ENCODE results near the gene COQ10B.
"Not testable (repeated sequence)": the region's sequence is repeated elsewhere in the genome, so short reads cannot be mapped to it uniquely, and the experiment has no call there.

Gene COQ10B

GRCh38 chr2:197452754-197453122 is 614 bp upstream of the COQ10B start:
- DNase-seq: no peak

GRCh38 chr2:197453914-197454398 is 604 bp downstream of the COQ10B start:
- no peak for DNase-seq

- no peak for DNase-seq
These were observed 1.6 kb downstream of the COQ10B start for GRCh38 chr2:197454923-197455322.

GRCh38 chr2:197455428-197455827 is 2.1 kb downstream of the COQ10B start:
- no peak for DNase-seq

- no peak for DNase-seq
These were observed 7.3 kb downstream of the COQ10B start for GRCh38 chr2:197460649-197461048.

- DNase-seq: no peak
These were observed 7.7 kb downstream of the COQ10B start for GRCh38 chr2:197461057-197461456.

GRCh38 chr2:197464175-197464574 is 10.8 kb downstream of the COQ10B start:
- no peak for DNase-seq

- DNase-seq: no peak
These were observed 18.8 kb downstream of the COQ10B start for GRCh38 chr2:197472166-197472565.

- no peak for DNase-seq
These were observed 24.4 kb downstream of the COQ10B start for GRCh38 chr2:197477797-197478196.

- DNase-seq: no peak
These were observed 27.0 kb downstream of the COQ10B start for GRCh38 chr2:197480165-197481036.

GRCh38 chr2:197484248-197484647 is 30.9 kb downstream of the COQ10B start:
- not testable (repeated sequence) for DNase-seq

- DNase-seq: no peak
These were observed 32.8 kb downstream of the COQ10B start for GRCh38 chr2:197486175-197486574.

- DNase-seq: no peak
These were observed 34.0 kb downstream of the COQ10B start for GRCh38 chr2:197487385-197487784.

- no peak for DNase-seq
These were observed 42.2 kb downstream of the COQ10B start for GRCh38 chr2:197495433-197496134.

GRCh38 chr2:197496695-197497094 is 43.3 kb downstream of the COQ10B start:
- DNase-seq: no peak

- no peak for DNase-seq
These were observed 44.0 kb downstream of the COQ10B start for GRCh38 chr2:197497326-197497725.

- no peak for DNase-seq
These were observed 45.0 kb downstream of the COQ10B start for GRCh38 chr2:197498235-197498936.

GRCh38 chr2:197498937-197499593 is 45.7 kb downstream of the COQ10B start:
- peak; percentile 57 for DNase-seq

GRCh38 chr2:197499594-197500502 is 46.5 kb downstream of the COQ10B start, which contains the start of the genes HSPD1 and HSPE1:
Gene HSPD1 (minus strand): TSS chr2:197499840. CDS start chr2:197498848, 992 bp downstream.
Gene HSPE1 (plus strand): TSS chr2:197500379. CDS start chr2:197500437, 58 bp downstream.
- DNase-seq: peak; percentile 99

GRCh38 chr2:197500503-197501131 is 47.3 kb downstream of the COQ10B start:
- DNase-seq: no peak

GRCh38 chr2:197502201-197502600 is 48.8 kb downstream of the COQ10B start:
- no peak for DNase-seq
